ENCODE measurements around the gene PABPN1L.

DNA sequence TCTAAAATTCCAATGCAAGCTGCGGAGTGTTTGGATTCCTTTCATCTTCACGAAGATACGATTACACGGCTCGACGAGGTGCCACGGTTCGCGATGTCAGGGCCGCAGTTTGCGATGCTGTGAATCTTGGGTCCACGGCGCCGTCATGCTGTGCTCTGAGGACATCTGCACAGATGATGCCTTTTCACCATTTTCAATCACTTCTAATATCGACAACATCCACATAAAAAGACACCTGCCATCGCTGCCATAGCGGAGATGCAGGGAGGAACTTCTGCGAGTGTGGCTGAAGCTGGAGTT, 47.9 kb downstream of the PABPN1L start:
- TF ChIP-seq, protein P1, sequence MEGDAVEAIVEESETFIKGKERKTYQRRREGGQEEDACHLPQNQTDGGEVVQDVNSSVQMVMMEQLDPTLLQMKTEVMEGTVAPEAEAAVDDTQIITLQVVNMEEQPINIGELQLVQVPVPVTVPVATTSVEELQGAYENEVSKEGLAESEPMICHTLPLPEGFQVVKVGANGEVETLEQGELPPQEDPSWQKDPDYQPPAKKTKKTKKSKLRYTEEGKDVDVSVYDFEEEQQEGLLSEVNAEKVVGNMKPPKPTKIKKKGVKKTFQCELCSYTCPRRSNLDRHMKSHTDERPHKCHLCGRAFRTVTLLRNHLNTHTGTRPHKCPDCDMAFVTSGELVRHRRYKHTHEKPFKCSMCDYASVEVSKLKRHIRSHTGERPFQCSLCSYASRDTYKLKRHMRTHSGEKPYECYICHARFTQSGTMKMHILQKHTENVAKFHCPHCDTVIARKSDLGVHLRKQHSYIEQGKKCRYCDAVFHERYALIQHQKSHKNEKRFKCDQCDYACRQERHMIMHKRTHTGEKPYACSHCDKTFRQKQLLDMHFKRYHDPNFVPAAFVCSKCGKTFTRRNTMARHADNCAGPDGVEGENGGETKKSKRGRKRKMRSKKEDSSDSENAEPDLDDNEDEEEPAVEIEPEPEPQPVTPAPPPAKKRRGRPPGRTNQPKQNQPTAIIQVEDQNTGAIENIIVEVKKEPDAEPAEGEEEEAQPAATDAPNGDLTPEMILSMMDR (IDR thresholded peaks at IDR 0.05; ENCODE audit: extremely low read depth in 1 of 2, insufficient read depth in 1 of 2, low read depth in 1 of 2, low read length in 2 of 2) = no peak
- TF ChIP-seq POLR2A (IDR thresholded peaks at IDR 0.05; ENCODE audit: low read depth, low read length) (no peak), MYC (IDR thresholded peaks at IDR 0.05; ENCODE audit: low read depth, low read length) (no peak), POLR2AphosphoS5 (IDR thresholded peaks at IDR 0.05; ENCODE audit: insufficient read depth, low read depth, low read length) (no peak), FOS (IDR thresholded peaks at IDR 0.05; ENCODE audit: borderline replicate concordance, insufficient read depth, low read length) (no peak), EZH2 (IDR thresholded peaks at IDR 0.05; ENCODE audit: borderline replicate concordance, low read depth, low read length, severe bottlenecking) (no peak)
- TF ChIP-seq, protein P2, sequence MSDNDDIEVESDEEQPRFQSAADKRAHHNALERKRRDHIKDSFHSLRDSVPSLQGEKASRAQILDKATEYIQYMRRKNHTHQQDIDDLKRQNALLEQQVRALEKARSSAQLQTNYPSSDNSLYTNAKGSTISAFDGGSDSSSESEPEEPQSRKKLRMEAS (IDR thresholded peaks at IDR 0.05; ENCODE audit: insufficient read depth, insufficient read length) = no peak

Measured in endothelial cell of umbilical vein (primary cell).